HG03460 (cell line): ENCODE measurements around the gene TMBIM1.

Experiments
- ATAC-seq: cut with Tn5 transposase; IDR thresholded peaks from one replicate; pipeline ENCODE4 v1.9.1; 2021; ENCODE audit not compliant: unreplicated experiment

TMBIM1 gene

GRCh38 chr2:218292048-218293014 lies at the start of gene TMBIM1:
Gene TMBIM1, minus strand, starts transcription at chr2:218292503. Its CDS starts 10,362 bp downstream, at chr2:218282141.
- peak; percentile 59 for ATAC-seq

GRCh38 chr2:218341381-218341780 lies 49.1 kb upstream of the TMBIM1 start:
- ATAC-seq, result no peak

- ATAC-seq, result no peak
These were observed 48.4 kb upstream of the TMBIM1 start for GRCh38 chr2:218340656-218341055.

- no peak for ATAC-seq
These were observed 42.2 kb upstream of the TMBIM1 start for GRCh38 chr2:218334531-218334930.

- ATAC-seq, result no peak
These were observed 40.8 kb upstream of the TMBIM1 start for GRCh38 chr2:218332920-218333645.

- ATAC-seq, result no peak
These were observed 40.0 kb upstream of the TMBIM1 start for GRCh38 chr2:218332288-218332687.

- no peak for ATAC-seq
These were observed 39.4 kb upstream of the TMBIM1 start for GRCh38 chr2:218331745-218332144.

GRCh38 chr2:218329826-218330593 lies 37.7 kb upstream of the TMBIM1 start:
- ATAC-seq, result peak; percentile 39

GRCh38 chr2:218329027-218329825 lies 36.9 kb upstream of the TMBIM1 start:
- ATAC-seq, result peak; percentile 46

GRCh38 chr2:218328294-218328693 lies 36.0 kb upstream of the TMBIM1 start:
- no peak for ATAC-seq

- ATAC-seq, result no peak
These were observed 35.3 kb upstream of the TMBIM1 start for GRCh38 chr2:218327451-218328210.

- ATAC-seq, result no peak
These were observed 34.0 kb upstream of the TMBIM1 start for GRCh38 chr2:218326315-218326714.

- no peak for ATAC-seq
These were observed 33.4 kb upstream of the TMBIM1 start for GRCh38 chr2:218325566-218326160.

GRCh38 chr2:218323526-218324472 lies 31.5 kb upstream of the TMBIM1 start:
- ATAC-seq, result no peak

GRCh38 chr2:218322768-218323525 lies 30.6 kb upstream of the TMBIM1 start:
- peak; percentile 65 for ATAC-seq

- no peak for ATAC-seq
These were observed 28.5 kb upstream of the TMBIM1 start for GRCh38 chr2:218320704-218321336.

GRCh38 chr2:218319813-218320365 lies 27.6 kb upstream of the TMBIM1 start:
- no peak for ATAC-seq
